Large intestine (tissue), 3 donors: ENCODE results near the gene PRSS56. TPM values are rescaled to one million over a fixed set of nuclear protein-coding genes. Genes with fewer than 3 reads are reported as not detected.

Experiments
- DNase-seq, 2 donors: peaks; one replicate each; pipeline versions ENCODE4 v3.0.0 to v3.0.0-alpha.2; 2013
- H3K27ac ChIP-seq: one replicate; pipeline ENCODE4 v1.5.1; 2013; ENCODE audit warnings: low read length
- H3K27me3 ChIP-seq: 2 replicates; pipeline ENCODE4 v1.6.1; 2013; ENCODE audit warnings: low read length; ENCODE audit not compliant: control insufficient read depth, insufficient read depth
- H3K36me3 ChIP-seq: 2 replicates; pipeline ENCODE4 v1.6.1; 2013; ENCODE audit warnings: low read length; ENCODE audit not compliant: control insufficient read depth, insufficient read depth
- H3K4me1 ChIP-seq: one replicate; pipeline ENCODE4 v1.6.1; 2013; ENCODE audit warnings: low read length; ENCODE audit not compliant: control insufficient read depth, insufficient read depth
- H3K4me3 ChIP-seq: one replicate; pipeline ENCODE4 v1.5.1; 2013; ENCODE audit warnings: low read length
- H3K9me3 ChIP-seq: one replicate; pipeline ENCODE4 v1.6.1; 2013; ENCODE audit warnings: mild to moderate bottlenecking, low read depth, low read length, moderate library complexity; ENCODE audit not compliant: control insufficient read depth
- WGBS: methylation state at CpG from one replicate; pipeline ENCODE4 v1.1.5; 2013; ENCODE audit warnings: low lambda C conversion rate; ENCODE audit not compliant: insufficient coverage; 5-methylcytosine and 5-hydroxymethylcytosine counted together
- polyA plus RNA-seq: library from polyadenylated mRNA; unstranded; fragments of 120-200 nt; gene quantifications from one replicate; pipeline ENCODE4 v1.2.1, GENCODE V29; 2013

Gene PRSS56
- polyA plus RNA-seq, 1 donor, result not detected

DNA sequence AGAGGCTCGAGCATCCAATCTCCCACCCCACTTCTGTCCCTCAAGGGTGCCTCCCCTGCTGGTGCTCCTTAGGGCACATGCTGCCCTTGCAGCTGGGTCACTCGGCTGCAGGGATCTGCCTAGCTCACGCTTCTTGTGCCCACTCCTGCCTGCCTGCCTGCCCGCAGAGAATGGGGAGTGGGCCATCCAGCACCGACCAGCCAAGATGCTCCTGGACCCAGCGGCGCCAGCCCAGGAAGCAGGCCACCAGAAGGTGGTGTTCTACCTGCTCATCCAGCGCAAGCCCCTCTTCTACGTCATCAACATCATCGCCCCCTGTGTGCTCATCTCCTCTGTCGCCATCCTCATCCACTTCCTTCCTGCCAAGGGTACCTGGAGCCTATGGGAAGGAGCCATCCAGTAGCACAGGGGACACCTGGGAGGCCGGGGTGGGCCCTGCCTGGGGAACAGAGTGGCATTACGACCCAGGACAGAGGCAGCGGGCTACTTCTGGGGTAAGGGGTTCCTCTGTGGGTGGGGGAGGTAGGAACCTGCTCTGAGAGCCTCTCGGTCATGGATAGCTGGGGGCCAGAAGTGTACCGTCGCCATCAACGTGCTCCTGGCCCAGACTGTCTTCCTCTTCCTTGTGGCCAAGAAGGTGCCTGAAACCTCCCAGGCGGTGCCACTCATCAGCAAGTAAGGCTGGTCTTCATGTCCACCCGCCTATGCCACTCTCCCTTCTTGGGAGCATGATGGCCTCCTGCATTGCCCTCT lies 22.7 kb downstream of the PRSS56 start:
- H3K27ac ChIP-seq, result no peak overlapping the region
- 94% methylated on average over 3 of the region's 20 CpGs for WGBS

DNA sequence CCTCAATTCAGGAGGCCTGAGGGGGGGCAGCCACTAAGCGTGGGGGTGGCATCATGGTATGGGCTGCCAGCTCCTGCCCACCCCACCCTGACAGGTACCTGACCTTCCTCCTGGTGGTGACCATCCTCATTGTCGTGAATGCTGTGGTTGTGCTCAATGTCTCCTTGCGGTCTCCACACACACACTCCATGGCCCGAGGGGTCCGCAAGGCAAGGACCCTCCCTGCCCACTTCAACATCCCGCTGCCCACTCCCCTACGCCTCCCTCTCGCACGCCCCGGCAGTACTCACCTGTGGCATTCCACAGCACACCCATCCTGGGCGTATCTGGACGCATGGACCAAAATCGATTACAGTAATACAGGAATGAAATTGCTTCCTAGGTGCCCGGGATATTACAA lies 23.3 kb downstream of the PRSS56 start:
- no peak overlapping the region for H3K4me3 ChIP-seq
- DNase-seq, result no peak
- peaks cover 14% of the 10 kb centered on the region for H3K36me3 ChIP-seq
- H3K27ac ChIP-seq, result no peak overlapping the region
- H3K9me3 ChIP-seq, result peaks cover 11% of the 10 kb centered on the region
- peaks cover 14% of the 10 kb centered on the region for H3K27me3 ChIP-seq
- H3K4me1 ChIP-seq, result peaks cover 3% of the 10 kb centered on the region
- 100% methylated on average over 2 of the region's 14 CpGs for WGBS

More for the DNA sequence above, 22.7 kb downstream of the PRSS56 start:
- DNase-seq, result no peak
- Histone ChIP-seq H3K27me3 (peaks cover 17% of the 10 kb centered on the region), H3K4me1 (peaks cover 3% of the 10 kb centered on the region), H3K36me3 (peaks cover 14% of the 10 kb centered on the region), H3K9me3 (peaks cover 10% of the 10 kb centered on the region), H3K4me3 (no peak overlapping the region)

DNA sequence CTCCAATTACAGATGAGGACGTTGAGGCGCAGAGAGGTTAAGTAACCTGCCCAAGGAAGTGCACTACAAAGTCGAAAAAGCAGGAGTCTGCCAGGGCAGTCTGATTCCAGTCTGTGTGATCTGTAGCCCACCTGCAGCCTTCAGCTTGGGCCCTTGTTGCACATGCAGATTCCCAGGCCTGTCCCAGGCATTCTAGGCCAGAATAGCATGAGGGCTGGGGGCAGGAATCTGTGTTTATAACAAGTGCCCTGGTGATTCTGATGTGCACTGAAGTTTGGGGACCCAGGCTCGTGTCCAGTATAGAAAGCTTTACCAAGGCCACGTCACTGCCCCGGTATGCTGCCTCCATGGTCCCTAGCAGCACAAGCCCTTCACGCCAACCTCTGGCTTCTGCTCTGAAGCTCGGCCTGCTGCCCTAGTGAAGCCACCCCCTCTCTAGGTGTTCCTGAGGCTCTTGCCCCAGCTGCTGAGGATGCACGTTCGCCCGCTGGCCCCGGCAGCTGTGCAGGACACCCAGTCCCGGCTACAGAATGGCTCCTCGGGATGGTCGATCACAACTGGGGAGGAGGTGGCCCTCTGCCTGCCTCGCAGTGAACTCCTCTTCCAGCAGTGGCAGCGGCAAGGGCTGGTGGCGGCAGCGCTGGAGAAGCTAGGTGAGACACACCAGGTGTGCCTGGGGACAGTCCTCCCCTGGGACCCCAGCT lies 23.9 kb downstream of the PRSS56 start:
- Histone ChIP-seq H3K4me3 (no peak overlapping the region), H3K27ac (no peak overlapping the region), H3K36me3 (peaks cover 14% of the 10 kb centered on the region), H3K27me3 (peaks cover 10% of the 10 kb centered on the region), H3K9me3 (peaks cover 13% of the 10 kb centered on the region), H3K4me1 (peaks cover 3% of the 10 kb centered on the region)
- DNase-seq, result no peak
- WGBS, result no CpG with 5 or more reads among the region's 19 CpGs

DNA sequence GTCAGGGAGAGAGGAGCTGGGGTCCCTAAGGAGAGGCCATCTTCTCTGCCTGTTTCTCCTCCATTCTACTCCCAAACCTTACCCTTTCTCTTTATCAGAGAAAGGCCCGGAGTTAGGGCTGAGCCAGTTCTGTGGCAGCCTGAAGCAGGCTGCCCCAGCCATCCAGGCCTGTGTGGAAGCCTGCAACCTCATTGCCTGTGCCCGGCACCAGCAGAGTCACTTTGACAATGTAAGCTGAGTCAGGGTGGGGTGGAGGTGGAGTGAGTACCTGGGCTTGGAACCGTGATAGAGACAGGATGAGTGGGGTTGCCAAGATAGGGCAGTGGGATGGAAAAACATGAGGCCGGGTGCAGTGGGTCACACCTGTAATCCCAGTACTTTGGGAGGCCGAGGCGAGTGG lies 24.5 kb downstream of the PRSS56 start:
- WGBS, result no CpG with 5 or more reads among the region's 6 CpGs
- H3K27me3 ChIP-seq, result peaks cover 4% of the 10 kb centered on the region
- H3K36me3 ChIP-seq, result peaks cover 14% of the 10 kb centered on the region
- H3K9me3 ChIP-seq, result peaks cover 13% of the 10 kb centered on the region
- H3K27ac ChIP-seq, result no peak overlapping the region
- peaks cover 3% of the 10 kb centered on the region for H3K4me1 ChIP-seq
- no peak for DNase-seq
- no peak overlapping the region for H3K4me3 ChIP-seq

DNA sequence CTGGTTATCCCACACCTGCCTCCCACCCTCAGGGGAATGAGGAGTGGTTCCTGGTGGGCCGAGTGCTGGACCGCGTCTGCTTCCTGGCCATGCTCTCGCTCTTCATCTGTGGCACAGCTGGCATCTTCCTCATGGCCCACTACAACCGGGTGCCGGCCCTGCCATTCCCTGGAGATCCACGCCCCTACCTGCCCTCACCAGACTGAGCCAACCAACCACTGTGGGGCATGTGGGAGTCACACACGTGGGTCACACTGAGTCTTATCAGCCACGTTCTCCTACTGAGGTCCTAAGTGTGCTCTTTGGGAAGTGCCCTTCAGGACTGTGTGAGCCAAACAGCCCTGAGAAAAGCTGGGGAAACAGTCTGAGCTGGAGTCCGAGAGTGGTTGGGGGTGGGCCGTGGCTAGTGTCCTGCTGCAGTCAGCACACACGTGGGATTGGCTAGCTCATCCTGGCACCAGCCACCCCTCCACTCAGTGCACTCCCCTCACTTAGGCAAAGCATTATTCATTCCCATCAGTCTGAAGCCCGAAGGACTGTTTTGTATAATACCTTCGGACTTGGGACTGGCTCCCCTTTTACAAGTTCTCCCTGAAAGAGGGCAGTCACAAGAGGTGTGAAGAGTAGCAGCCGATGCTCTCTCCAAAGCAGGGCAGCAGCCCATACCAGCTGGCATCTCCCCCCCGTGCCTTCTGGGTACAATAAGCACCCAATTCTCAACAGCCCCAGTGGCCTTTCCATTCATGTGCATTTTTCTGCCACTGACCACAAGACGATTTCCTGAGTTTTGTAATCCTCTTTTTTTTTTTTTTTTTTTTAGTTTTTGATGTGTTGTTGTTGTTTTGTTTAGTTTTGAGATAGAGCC lies 25.6 kb downstream of the PRSS56 start:
- peaks cover 14% of the 10 kb centered on the region for H3K36me3 ChIP-seq
- DNase-seq, result no peak
- peaks cover 1% of the 10 kb centered on the region for H3K4me1 ChIP-seq
- WGBS, result 33% methylated on average over 1 of the region's 17 CpGs
- H3K27me3 ChIP-seq, result no peaks in the 10 kb centered on the region
- no peak overlapping the region for H3K27ac ChIP-seq
- H3K9me3 ChIP-seq, result peaks cover 15% of the 10 kb centered on the region
- no peak overlapping the region for H3K4me3 ChIP-seq

DNA sequence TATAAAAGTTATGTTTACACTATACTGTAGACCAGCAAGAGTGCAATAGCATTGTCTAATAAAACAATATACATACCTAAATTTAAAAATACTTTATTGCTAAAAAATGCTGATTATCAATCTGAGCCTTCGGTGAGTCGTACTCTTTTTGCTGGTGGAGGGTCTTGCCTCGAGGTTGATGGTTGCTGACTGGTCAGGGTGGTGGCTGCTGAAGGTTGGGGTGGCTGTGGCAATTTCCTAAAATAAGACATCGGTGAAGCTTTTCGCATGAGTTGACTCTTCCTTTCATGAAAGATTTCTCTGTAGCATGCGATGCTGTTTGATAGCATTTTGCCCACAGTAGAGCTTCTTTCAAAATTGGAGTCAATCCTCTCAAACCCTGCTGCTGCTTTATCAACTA lies 27.8 kb downstream of the PRSS56 start:
- H3K36me3 ChIP-seq, result peaks cover 14% of the 10 kb centered on the region
- no peak overlapping the region for H3K27ac ChIP-seq
- H3K4me3 ChIP-seq, result no peak overlapping the region
- peaks cover 15% of the 10 kb centered on the region for H3K9me3 ChIP-seq
- H3K27me3 ChIP-seq, result no peaks in the 10 kb centered on the region
- no peak for DNase-seq
- no CpG with 5 or more reads among the region's 6 CpGs for WGBS
- H3K4me1 ChIP-seq, result peaks cover 6% of the 10 kb centered on the region

DNA sequence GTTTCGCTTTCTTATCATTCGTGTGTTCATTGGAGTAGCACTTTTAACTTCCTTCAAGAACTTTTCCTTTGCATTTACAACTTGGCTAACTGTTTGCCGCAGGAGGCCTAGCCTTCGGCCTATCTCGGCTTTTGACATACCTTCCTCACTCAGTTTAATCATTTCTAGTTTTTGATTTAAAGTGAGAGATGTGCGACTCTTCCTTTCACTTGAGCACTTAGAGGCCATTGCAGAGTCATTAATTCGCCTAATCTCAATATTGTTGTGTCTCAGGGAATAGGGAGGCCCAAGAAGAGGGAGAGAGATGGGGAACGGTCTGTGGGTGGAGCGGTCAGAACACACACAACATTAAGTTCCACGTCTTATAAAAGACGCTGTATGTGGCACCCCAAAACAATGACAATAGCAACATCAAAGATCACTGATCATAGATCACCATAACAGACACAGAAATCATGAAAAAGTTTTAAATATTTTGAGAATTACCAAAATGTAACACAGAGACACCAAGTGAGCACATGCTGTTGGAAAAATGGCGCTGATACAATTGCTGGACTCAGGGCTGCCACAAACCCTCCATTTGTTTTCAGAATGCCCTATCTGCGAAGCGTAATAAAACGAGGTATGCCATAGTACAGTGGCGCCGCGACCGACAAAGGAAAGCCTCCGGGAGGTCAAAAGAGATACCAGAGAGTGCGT lies 29.6 kb downstream of the PRSS56 start:
- Histone ChIP-seq H3K27me3 (no peaks in the 10 kb centered on the region), H3K27ac (peak overlapping the region; percentile 99), H3K4me3 (peak overlapping the region; percentile 95), H3K9me3 (peaks cover 8% of the 10 kb centered on the region), H3K4me1 (peaks cover 6% of the 10 kb centered on the region), H3K36me3 (peaks cover 22% of the 10 kb centered on the region)
- DNase-seq, result peak in 1 of 2 donors; percentile 28
- WGBS, result 70% methylated on average over 2 of the region's 21 CpGs

DNA sequence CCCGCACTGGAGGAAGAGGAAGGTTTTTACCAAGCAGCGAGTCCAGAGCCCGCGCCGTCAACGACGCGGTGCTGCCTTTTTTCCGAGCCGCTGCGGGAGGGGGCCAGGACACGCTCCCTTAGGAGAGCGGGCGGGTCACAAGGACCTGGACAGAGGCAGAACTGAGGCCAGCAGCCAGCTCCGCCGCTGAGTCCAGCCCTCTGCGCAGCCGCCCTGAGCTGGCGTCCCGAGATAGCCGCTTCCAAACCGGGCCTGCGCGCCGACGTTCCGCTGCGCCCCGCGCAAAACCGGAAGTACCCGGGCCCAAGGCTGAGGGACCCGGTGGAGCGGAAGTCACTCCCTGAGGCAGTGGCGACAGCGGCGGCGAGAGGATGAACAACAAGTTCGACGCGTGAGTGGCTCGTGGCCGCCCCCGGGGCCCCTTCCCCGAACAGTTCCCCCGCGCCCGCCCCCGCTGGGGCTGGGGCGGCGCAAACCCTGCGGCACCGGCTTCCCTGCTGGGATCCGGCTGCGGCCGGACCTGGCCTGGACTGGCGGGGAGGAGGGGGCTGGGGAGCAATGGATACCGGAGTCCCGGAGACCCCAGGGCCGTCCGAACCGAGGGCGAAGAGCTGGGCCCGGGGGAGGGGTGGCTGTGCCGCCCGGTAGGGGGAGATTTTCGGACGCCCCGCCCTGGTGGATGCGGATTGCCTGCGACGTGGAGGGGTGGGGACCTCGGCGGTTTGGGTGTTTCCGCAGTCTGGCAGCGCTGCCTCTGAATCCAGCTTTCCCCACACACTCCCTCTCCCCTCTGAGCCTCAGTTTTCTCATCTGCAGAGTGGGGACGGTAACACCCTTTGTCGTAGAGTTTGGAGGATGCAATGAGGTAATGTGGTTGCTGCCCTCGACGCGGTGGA lies 30.4 kb downstream of the PRSS56 start, which contains the start of the genes EIF4E2 and TIGD1:
TSS of gene EIF4E2 (plus strand) at position 336 of the 896 bp plus-strand sequence. CDS start at position 372, 36 bp downstream.
TSS of gene TIGD1 (minus strand) at position 204 of the 896 bp plus-strand sequence. CDS start 675 bp downstream, outside the sequence.
- Histone ChIP-seq H3K36me3 (peaks cover 23% of the 10 kb centered on the region), H3K4me1 (peaks cover 6% of the 10 kb centered on the region), H3K27ac (peak within 1 kb of the TSS; percentile 99), H3K9me3 (peaks cover 8% of the 10 kb centered on the region), H3K27me3 (no peaks in the 10 kb centered on the region), H3K4me3 (peak within 1 kb of the TSS; percentile 95)
- DNase-seq, result peak; percentile 96 to 98
- WGBS, result no CpG with 5 or more reads among the region's 81 CpGs

DNA sequence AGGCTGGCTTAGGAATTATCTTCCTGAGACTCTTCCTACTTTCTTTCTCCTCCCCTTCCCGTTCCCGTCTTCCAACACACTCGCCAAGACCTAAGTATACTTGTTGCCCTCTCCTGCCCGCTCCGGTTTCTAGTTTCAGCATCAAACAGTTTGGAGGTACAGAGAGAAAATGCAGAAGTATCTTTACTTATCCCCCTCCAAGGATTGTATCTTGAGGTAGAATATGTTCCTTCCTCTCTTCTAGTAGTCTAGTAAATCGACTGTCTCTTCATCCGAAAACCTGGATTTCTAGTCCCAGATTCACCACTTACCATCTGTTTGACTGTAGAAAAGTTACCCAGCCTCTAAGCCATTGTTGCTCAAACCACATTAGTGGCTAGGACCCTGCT lies 31.1 kb downstream of the PRSS56 start:
- Histone ChIP-seq H3K9me3 (peaks cover 8% of the 10 kb centered on the region), H3K27ac (peak overlapping the region; percentile 99), H3K4me3 (peak overlapping the region; percentile 95), H3K27me3 (no peaks in the 10 kb centered on the region), H3K36me3 (peaks cover 23% of the 10 kb centered on the region), H3K4me1 (peaks cover 6% of the 10 kb centered on the region)
- 33% methylated on average over 6 of the region's 7 CpGs for WGBS
- DNase-seq, result no peak
